PC-9 (cell line): ENCODE data around the gene KLK13. TPM values are rescaled to one million over a fixed set of nuclear protein-coding genes. Genes with fewer than 3 reads are reported as not detected.

Source experiments
- BruUV-seq: library from RNA; stranded (reverse); fragments of 400-500 nt; replicated peaks from 2 replicates; lab custom pipeline; 2021; lab: Mats Ljungman, UMichigan
- CTCF ChIA-PET: fragments of 300-600 bp; sonication (Branson Sonifier 250); formaldehyde crosslinking; loops from one replicate; lab custom pipeline; 2022; ENCODE audit warnings: antibody characterized with exemption; lab: Charles Lee
- POLR2A ChIA-PET: fragments of 300-600 bp; sonication (Branson Sonifier 250); formaldehyde crosslinking; loops from one replicate; lab custom pipeline; 2022; ENCODE audit warnings: antibody characterized with exemption; ENCODE audit not compliant: unreplicated experiment; lab: Charles Lee
- DNase-seq, 2 experiments: peaks; one replicate each; pipeline versions ENCODE4 v3.0.0 to v3.0.0-alpha.2; 2015 to 2022; ENCODE audit warnings: mixed read lengths in 1 of 2
- H2AFZ ChIP-seq: fragments of 200-600 bp; sonication (generic); 2 replicates; pipeline ENCODE4 v1.8.1; 2017; ENCODE audit warnings: antibody characterized with exemption
- H3F3A ChIP-seq: fragments of 200-600 bp; sonication (generic); 2 replicates; pipeline ENCODE4 v1.8.1; 2017; ENCODE audit warnings: antibody characterized with exemption, mild to moderate bottlenecking, low read depth; ENCODE audit not compliant: insufficient read depth
- H3K27ac ChIP-seq: fragments of 200-600 bp; sonication (generic); 2 replicates; pipeline ENCODE4 v1.6.1; 2016; ENCODE audit warnings: mixed run types
- H3K27me3 ChIP-seq: fragments of 200-600 bp; sonication (generic); 2 replicates; pipeline ENCODE4 v1.6.1; 2016; ENCODE audit warnings: low read depth, mixed run types; ENCODE audit not compliant: insufficient read depth
- H3K36me3 ChIP-seq: fragments of 200-600 bp; sonication (generic); 2 replicates; pipeline ENCODE4 v1.6.1; 2016; ENCODE audit warnings: low read depth, mixed run types
- H3K4me1 ChIP-seq: fragments of 200-600 bp; sonication (generic); replicated peaks from 2 replicates; pipeline ENCODE4 v1.6.1; 2016; ENCODE audit warnings: mixed run types; ENCODE audit not compliant: insufficient read depth
- H3K4me2 ChIP-seq: fragments of 200-600 bp; sonication (generic); 2 replicates; pipeline ENCODE4 v1.6.1; 2017; ENCODE audit warnings: mixed run types
- H3K4me3 ChIP-seq: fragments of 200-600 bp; sonication (generic); 2 replicates; pipeline ENCODE4 v1.6.1; 2016; ENCODE audit warnings: mixed run types
- H3K79me2 ChIP-seq: fragments of 200-600 bp; sonication (generic); 2 replicates; pipeline ENCODE4 v1.6.1; 2017; ENCODE audit warnings: low read depth, mixed run types
- H3K9me2 ChIP-seq: fragments of 200-600 bp; sonication (generic); 2 replicates; pipeline ENCODE4 v1.8.1; 2017; ENCODE audit warnings: mild to moderate bottlenecking; ENCODE audit not compliant: insufficient read depth
- H3K9me3 ChIP-seq: fragments of 200-600 bp; sonication (generic); 2 replicates; pipeline ENCODE4 v1.8.1; 2016; ENCODE audit warnings: low read depth; ENCODE audit not compliant: insufficient read depth
- H4K20me1 ChIP-seq: fragments of 200-600 bp; sonication (generic); 2 replicates; pipeline ENCODE4 v1.8.1; 2017; ENCODE audit not compliant: insufficient read depth
- EZH2 ChIP-seq: fragments of 200-600 bp; sonication (generic); IDR thresholded peaks from 2 replicates; pipeline ENCODE4 v1.8.0; 2017; ENCODE audit warnings: antibody characterized with exemption, low read depth
- intact Hi-C: fragments of 100-400 bp; cut with micrococcal nuclease; formaldehyde crosslinking; loops from one replicate; pipeline ENCODE4 v1.10.0; 2022; ENCODE audit not compliant: unreplicated experiment
- total RNA-seq: library from RNA; stranded (reverse); gene quantifications from 2 replicates; pipeline ENCODE4 v1.2.3, GENCODE V29; 2021
- TF ChIP-seq, protein P1 (sequence below): fragments of 200-600 bp; sonication (generic); conservative IDR thresholded peaks from 2 replicates; pipeline ENCODE4 v1.6.1; 2017; ENCODE audit warnings: mixed run types, antibody characterized with exemption, mild to moderate bottlenecking, moderate library complexity

KLK13 gene
- total RNA-seq, 1 experiment from 2014 or later, result not detected

DNA sequence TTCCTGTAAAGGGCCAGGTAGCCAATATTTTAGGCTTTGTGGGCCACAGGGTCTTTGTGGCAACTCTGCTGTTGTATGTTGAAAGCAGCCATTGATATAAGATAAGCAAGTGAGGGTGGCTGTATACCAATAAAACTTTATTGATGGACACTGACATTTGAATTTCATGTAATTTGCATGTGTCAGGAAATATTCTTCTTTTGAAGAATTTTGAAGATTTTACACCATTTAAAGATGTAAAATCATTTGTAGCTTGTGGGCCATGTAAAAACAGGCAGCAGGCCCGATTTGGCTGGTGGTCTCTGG is 45.7 kb upstream of the KLK13 start:
- Histone ChIP-seq H3K9me2 (no peaks in the 10 kb centered on the region), H3K9me3 (no peaks in the 10 kb centered on the region), H3K36me3 (no peaks in the 10 kb centered on the region), H3K4me3 (no peak overlapping the region), H3F3A (peaks cover 9% of the 10 kb centered on the region), H3K4me2 (no peak overlapping the region), H3K27ac (no peak overlapping the region), H3K27me3 (peaks cover 50% of the 10 kb centered on the region), H3K79me2 (peaks cover 19% of the 10 kb centered on the region), H3K4me1 (peaks cover 10% of the 10 kb centered on the region), H4K20me1 (no peaks in the 10 kb centered on the region), H2AFZ (no peak overlapping the region)
- no TSS peak for BruUV-seq
- intact Hi-C loops, result no loop called here
- TF ChIP-seq, protein P1, sequence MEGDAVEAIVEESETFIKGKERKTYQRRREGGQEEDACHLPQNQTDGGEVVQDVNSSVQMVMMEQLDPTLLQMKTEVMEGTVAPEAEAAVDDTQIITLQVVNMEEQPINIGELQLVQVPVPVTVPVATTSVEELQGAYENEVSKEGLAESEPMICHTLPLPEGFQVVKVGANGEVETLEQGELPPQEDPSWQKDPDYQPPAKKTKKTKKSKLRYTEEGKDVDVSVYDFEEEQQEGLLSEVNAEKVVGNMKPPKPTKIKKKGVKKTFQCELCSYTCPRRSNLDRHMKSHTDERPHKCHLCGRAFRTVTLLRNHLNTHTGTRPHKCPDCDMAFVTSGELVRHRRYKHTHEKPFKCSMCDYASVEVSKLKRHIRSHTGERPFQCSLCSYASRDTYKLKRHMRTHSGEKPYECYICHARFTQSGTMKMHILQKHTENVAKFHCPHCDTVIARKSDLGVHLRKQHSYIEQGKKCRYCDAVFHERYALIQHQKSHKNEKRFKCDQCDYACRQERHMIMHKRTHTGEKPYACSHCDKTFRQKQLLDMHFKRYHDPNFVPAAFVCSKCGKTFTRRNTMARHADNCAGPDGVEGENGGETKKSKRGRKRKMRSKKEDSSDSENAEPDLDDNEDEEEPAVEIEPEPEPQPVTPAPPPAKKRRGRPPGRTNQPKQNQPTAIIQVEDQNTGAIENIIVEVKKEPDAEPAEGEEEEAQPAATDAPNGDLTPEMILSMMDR, result no peak
- TF ChIP-seq EZH2, result no peak
- ChIA-PET POLR2A (interaction anchor here (0.6 kb wide), 2 partner anchors 782 to 906 kb away, joined by 7 to 14 read pairs; no protein-coding TSS in a partner anchor), CTCF (interaction anchor here (0.6 kb wide), 1 partner anchor 10 kb away, joined by 5 read pairs; no protein-coding TSS in a partner anchor)
- DNase-seq, result no peak

DNA sequence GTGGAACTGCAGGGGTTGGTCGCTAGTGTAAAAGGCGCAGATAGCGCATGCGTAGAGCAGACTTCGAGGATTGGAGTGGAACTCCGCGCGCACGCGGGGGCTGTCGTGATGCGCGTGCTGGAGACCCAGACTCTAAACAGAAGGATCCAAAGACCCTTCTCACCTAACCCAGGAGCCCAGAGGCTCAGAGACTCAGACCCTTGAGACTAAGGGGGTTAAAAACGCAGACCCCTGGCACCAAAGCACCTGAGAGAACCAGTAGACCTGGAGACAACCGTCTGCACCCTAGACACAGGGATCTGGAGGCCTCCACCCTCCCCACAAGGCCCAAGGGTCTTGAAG is 43.9 kb upstream of the KLK13 start:
- DNase-seq, result no peak
- intact Hi-C loops, result no loop called here
- H3K4me3 ChIP-seq, result peak overlapping the region; percentile 79
- peaks cover 10% of the 10 kb centered on the region for H3K4me1 ChIP-seq
- H3K79me2 ChIP-seq, result peaks cover 20% of the 10 kb centered on the region
- no TSS peak for BruUV-seq
- peak overlapping the region; percentile 78 for H2AFZ ChIP-seq
- H3K9me3 ChIP-seq, result no peaks in the 10 kb centered on the region
- CTCF ChIA-PET, result no interaction called here
- POLR2A ChIA-PET, result interaction anchor here (0.6 kb wide), 1 partner anchor 1105 kb away, joined by 5 read pairs; no protein-coding TSS in a partner anchor
- H4K20me1 ChIP-seq, result no peaks in the 10 kb centered on the region
- no peaks in the 10 kb centered on the region for H3K9me2 ChIP-seq
- 0 out of 2 replicates have a peak, but pooled peaks cover 1% of the 10 kb centered on the region for H3K36me3 ChIP-seq
- peak overlapping the region; percentile 73 for H3K4me2 ChIP-seq
- H3K27ac ChIP-seq, result no peak overlapping the region
- no peak for TF ChIP-seq EZH2
- TF ChIP-seq, protein P1, result no peak
- peaks cover 9% of the 10 kb centered on the region for H3F3A ChIP-seq
- H3K27me3 ChIP-seq, result peaks cover 31% of the 10 kb centered on the region

DNA sequence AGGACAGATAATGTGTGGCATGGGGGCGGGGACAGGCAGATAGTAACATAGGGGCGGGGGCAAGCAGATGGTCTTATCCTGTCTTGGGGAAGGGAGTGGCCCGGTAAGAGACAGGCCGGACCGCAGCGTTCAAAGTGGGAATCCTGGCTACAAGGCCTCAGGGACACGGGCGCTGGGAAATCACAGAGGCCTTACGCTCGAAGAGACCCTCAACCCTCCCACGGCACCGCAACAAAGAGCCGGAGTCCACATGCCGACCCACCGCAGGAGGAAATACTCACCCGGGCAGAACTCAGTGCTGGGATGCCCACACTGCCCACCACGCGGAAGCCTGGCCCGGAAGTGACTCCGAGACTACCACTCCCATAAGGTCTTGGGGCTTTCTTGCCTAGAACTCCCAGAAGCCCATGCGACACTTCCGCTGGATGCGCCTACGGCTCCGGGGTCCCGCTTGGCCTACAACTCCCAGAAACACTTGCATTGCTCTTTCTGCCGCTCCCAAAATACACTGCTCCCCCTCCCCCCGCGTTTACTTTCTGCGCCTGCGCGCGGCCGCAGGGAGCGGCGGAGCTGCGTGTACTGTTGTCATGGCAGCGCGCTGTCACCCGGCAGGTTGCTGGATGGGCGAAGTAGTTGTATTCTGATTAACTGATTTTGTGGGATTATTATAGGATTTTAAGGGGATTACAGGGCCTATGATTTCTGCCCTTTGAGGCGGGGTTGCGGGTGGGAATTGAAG is 43.3 kb upstream of the KLK13 start, which contains the start of gene CTU1:
Gene CTU1, minus strand, starts transcription at position 344 of the 739 bp plus-strand sequence. CDS start 3,840 bp downstream, outside the sequence.
- peak within 1 kb of the TSS; percentile 79 for H3K4me3 ChIP-seq
- H3K4me1 ChIP-seq, result peaks cover 10% of the 10 kb centered on the region
- H3F3A ChIP-seq, result peaks cover 9% of the 10 kb centered on the region
- POLR2A ChIA-PET, result interaction anchor here (0.6 kb wide), 1 partner anchor 1104 kb away, joined by 5 read pairs; no protein-coding TSS in a partner anchor
- no peaks in the 10 kb centered on the region for H3K9me2 ChIP-seq
- TF ChIP-seq EZH2, result no peak
- TF ChIP-seq, protein P1, result no peak
- H3K9me3 ChIP-seq, result no peaks in the 10 kb centered on the region
- 0 out of 2 replicates have a peak, but pooled peaks cover 3% of the 10 kb centered on the region for H3K36me3 ChIP-seq
- peak within 1 kb of the TSS; percentile 86 for H2AFZ ChIP-seq
- intact Hi-C loops, result no loop called here
- H4K20me1 ChIP-seq, result no peaks in the 10 kb centered on the region
- peaks cover 23% of the 10 kb centered on the region for H3K79me2 ChIP-seq
- DNase-seq, result peak; percentile 98 to 100
- no TSS peak for BruUV-seq
- CTCF ChIA-PET, result no interaction called here
- H3K27ac ChIP-seq, result peak within 1 kb of the TSS; percentile 36; the same call in 1 of the 2 replicates
- peaks cover 26% of the 10 kb centered on the region for H3K27me3 ChIP-seq
- H3K4me2 ChIP-seq, result peak within 1 kb of the TSS; percentile 93
